Measurements from ENCODE around the gene TREH. TPM values are rescaled to one million over a fixed set of nuclear protein-coding genes. Genes with fewer than 3 reads are reported as not detected.

Gene TREH
- polyA plus RNA-seq, 3 donors = not detected

DNA sequence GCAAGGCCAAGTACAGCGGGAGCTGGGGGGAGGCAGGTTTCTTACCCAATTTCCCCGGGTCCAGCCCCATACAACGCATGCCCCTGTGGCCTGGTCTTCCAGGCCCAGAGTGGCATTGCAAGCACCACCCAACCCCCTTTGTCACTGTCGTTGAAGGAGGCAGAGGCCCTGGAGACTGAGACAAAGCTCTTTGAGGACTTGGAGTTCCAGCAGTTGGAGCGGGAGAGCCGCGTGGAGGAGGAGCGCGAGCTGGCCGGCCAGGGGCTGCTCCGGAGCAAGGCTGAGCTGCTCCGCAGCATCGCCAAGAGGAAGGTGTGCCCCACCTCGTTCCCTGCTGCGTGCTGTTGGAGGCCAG is 44.2 kb downstream of the TREH start:
- Histone ChIP-seq H3K36me3 (replicated peaks in 1 of 2; ENCODE audit: control insufficient read depth in 1 of 2, insufficient read depth in 2 of 2, low read length in 2 of 2) (no peaks in the 10 kb centered on the region), H3K27me3 (ENCODE audit: control insufficient read depth in 2 of 2, insufficient read depth in 2 of 2, low read length in 2 of 2) (peaks cover 0 to 16% of the 10 kb centered on the region in 2 donors), H2AFZ (ENCODE audit: insufficient read depth, low read depth, low read length, poor library complexity, severe bottlenecking) (peak overlapping the region; percentile 41), H3K79me2 (ENCODE audit: insufficient read depth, low read length) (no peaks in the 10 kb centered on the region), H3K27ac (ENCODE audit: low read depth in 1 of 2, low read length in 2 of 2) (no peak overlapping the region), H3K9ac (ENCODE audit: insufficient read depth, low read length, poor library complexity, severe bottlenecking) (no peak overlapping the region), H3K4me3 (replicated peaks in 1 of 3; ENCODE audit: low read depth in 2 of 3, low read length in 3 of 3) (no peak overlapping the region), H3K9me3 (replicated peaks in 1 of 2; ENCODE audit: control insufficient read depth in 1 of 2, insufficient read depth in 1 of 2, low read length in 2 of 2) (no peaks in the 10 kb centered on the region), H3K4me1 (ENCODE audit: control insufficient read depth in 1 of 2, insufficient read depth in 2 of 2, low read length in 2 of 2) (peaks cover 4 to 8% of the 10 kb centered on the region in 2 donors), H3K4me2 (replicated peaks; ENCODE audit: extremely low read depth, low read length, poor library complexity, severe bottlenecking) (peak overlapping the region; percentile 34), H4K20me1 (ENCODE audit: insufficient read depth, low read length) (no peaks in the 10 kb centered on the region)
- intact Hi-C loops (cut with micrococcal nuclease) = no loop called here
- Mint-ChIP-seq H3K27me3 (ENCODE audit: low read depth in 3 of 3) (peaks cover 11 to 17% (median 14%) of the 10 kb centered on the region in 3 donors), H3K4me3 (no peak overlapping the region), H3K4me1 (no peaks in the 10 kb centered on the region), H3K36me3 (no peaks in the 10 kb centered on the region), H3K9me3 (peaks cover 0 to 2% (median 0%) of the 10 kb centered on the region in 7 donors), H3K27ac (no peak overlapping the region)
- DNase-seq = no peak
- 93% methylated on average over 13 of the region's 15 CpGs for WGBS (ENCODE audit: insufficient coverage)
- TF ChIP-seq, protein P1, sequence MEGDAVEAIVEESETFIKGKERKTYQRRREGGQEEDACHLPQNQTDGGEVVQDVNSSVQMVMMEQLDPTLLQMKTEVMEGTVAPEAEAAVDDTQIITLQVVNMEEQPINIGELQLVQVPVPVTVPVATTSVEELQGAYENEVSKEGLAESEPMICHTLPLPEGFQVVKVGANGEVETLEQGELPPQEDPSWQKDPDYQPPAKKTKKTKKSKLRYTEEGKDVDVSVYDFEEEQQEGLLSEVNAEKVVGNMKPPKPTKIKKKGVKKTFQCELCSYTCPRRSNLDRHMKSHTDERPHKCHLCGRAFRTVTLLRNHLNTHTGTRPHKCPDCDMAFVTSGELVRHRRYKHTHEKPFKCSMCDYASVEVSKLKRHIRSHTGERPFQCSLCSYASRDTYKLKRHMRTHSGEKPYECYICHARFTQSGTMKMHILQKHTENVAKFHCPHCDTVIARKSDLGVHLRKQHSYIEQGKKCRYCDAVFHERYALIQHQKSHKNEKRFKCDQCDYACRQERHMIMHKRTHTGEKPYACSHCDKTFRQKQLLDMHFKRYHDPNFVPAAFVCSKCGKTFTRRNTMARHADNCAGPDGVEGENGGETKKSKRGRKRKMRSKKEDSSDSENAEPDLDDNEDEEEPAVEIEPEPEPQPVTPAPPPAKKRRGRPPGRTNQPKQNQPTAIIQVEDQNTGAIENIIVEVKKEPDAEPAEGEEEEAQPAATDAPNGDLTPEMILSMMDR (IDR thresholded peaks at IDR 0.05) = no peak

DNA sequence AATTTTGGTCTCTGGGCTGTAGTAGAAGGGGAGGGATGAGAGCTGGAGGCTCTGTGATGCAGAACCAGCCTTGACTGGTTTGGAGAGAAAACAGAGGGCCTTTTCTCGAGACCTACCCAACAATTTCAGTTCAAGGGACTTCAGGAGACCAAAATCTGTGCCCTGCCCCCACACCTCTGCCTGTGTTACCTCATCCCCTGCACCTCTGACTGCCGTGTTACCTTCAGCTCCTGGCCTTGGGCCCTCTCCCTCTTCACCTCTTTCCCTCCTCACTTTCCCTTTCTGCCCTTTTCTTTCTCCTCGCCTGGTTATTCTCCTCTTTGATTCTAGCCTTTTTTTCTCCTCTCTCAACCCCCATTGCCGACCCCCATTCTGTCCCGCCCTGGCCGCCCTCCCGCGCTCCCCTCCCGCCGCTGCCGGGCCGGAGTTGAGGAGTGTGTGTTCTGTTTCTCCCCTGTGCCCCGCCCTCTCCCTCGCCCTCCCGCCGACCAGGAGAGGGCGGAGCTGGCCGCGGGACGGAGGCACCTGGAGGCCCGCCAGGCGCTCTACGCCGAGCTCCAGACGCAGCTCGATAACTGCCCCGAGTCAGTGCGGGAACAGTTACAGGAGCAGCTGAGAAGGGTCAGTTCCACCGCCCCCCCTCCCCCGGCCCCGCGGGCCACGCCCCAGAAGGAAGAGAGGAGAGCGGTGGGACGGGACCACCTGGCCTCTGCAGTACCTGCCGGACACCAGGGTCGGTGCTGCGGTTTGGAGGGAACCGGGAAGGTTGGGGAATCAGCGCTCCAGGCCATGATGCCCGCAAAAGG is 44.8 kb downstream of the TREH start:
- intact Hi-C loops (cut with micrococcal nuclease) = no loop called here
- H3K27ac Mint-ChIP-seq = no peak overlapping the region
- peaks cover 4 to 8% of the 10 kb centered on the region in 2 donors for H3K4me1 ChIP-seq (ENCODE audit: control insufficient read depth in 1 of 2, insufficient read depth in 2 of 2, low read length in 2 of 2)
- H3K4me3 Mint-ChIP-seq = peak overlapping the region; percentile 31 to 34
- TF ChIP-seq, protein P1 (IDR thresholded peaks at IDR 0.05) = no peak
- H2AFZ ChIP-seq (ENCODE audit: insufficient read depth, low read depth, low read length, poor library complexity, severe bottlenecking) = peak overlapping the region; percentile 41
- no peaks in the 10 kb centered on the region for H4K20me1 ChIP-seq (ENCODE audit: insufficient read depth, low read length)
- no peak for DNase-seq
- H3K4me1 Mint-ChIP-seq = no peaks in the 10 kb centered on the region
- H3K27me3 Mint-ChIP-seq (ENCODE audit: low read depth in 3 of 3) = peaks cover 11 to 17% (median 14%) of the 10 kb centered on the region in 3 donors
- H3K4me3 ChIP-seq (replicated peaks in 1 of 3; ENCODE audit: low read depth in 2 of 3, low read length in 3 of 3) = peak overlapping the region in 1 of 3 experiments; percentile 32
- peaks cover 0 to 2% (median 0%) of the 10 kb centered on the region in 7 donors for H3K9me3 Mint-ChIP-seq
- peak overlapping the region; percentile 34 for H3K4me2 ChIP-seq (replicated peaks; ENCODE audit: extremely low read depth, low read length, poor library complexity, severe bottlenecking)
- H3K9ac ChIP-seq (ENCODE audit: insufficient read depth, low read length, poor library complexity, severe bottlenecking) = peak overlapping the region; percentile 15
- no peak overlapping the region for H3K27ac ChIP-seq (ENCODE audit: low read depth in 1 of 2, low read length in 2 of 2)
- H3K79me2 ChIP-seq (ENCODE audit: insufficient read depth, low read length) = no peaks in the 10 kb centered on the region
- H3K36me3 Mint-ChIP-seq = no peaks in the 10 kb centered on the region
- WGBS (ENCODE audit: insufficient coverage) = 84% methylated on average over 35 of the region's 41 CpGs
- no peaks in the 10 kb centered on the region for H3K36me3 ChIP-seq (replicated peaks in 1 of 2; ENCODE audit: control insufficient read depth in 1 of 2, insufficient read depth in 2 of 2, low read length in 2 of 2)
- H3K9me3 ChIP-seq (replicated peaks in 1 of 2; ENCODE audit: control insufficient read depth in 1 of 2, insufficient read depth in 1 of 2, low read length in 2 of 2) = no peaks in the 10 kb centered on the region
- peaks cover 0 to 16% of the 10 kb centered on the region in 2 donors for H3K27me3 ChIP-seq (ENCODE audit: control insufficient read depth in 2 of 2, insufficient read depth in 2 of 2, low read length in 2 of 2)

Data from CD14-positive monocyte (primary cell).